ENCODE data around the gene USE1.

DNA sequence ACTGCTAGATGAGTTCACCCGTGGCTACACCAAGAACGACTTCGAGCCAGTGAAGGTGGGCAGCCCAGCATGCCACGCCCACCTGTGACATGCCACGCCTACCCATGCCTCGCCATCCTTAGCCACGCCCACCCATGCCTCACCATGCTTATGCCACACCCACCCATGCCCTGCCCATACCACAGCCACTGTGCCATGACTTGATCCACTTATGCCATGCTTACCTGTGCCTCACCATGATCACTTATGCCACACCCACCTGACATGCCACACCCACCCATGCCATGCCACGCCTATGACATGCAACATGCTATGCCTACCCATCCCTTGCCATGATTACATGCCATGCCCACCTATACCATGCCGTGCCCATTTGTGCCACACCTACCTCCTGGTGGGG, 12.9 kb upstream of the USE1 start:
- TF ChIP-seq, protein P1, sequence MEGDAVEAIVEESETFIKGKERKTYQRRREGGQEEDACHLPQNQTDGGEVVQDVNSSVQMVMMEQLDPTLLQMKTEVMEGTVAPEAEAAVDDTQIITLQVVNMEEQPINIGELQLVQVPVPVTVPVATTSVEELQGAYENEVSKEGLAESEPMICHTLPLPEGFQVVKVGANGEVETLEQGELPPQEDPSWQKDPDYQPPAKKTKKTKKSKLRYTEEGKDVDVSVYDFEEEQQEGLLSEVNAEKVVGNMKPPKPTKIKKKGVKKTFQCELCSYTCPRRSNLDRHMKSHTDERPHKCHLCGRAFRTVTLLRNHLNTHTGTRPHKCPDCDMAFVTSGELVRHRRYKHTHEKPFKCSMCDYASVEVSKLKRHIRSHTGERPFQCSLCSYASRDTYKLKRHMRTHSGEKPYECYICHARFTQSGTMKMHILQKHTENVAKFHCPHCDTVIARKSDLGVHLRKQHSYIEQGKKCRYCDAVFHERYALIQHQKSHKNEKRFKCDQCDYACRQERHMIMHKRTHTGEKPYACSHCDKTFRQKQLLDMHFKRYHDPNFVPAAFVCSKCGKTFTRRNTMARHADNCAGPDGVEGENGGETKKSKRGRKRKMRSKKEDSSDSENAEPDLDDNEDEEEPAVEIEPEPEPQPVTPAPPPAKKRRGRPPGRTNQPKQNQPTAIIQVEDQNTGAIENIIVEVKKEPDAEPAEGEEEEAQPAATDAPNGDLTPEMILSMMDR (IDR thresholded peaks at IDR 0.05): no peak
- no peak for TF ChIP-seq SIN3A (IDR thresholded peaks at IDR 0.05; ENCODE audit: borderline replicate concordance, insufficient read depth, low read depth, low read length)
- TF ChIP-seq, protein P2, sequence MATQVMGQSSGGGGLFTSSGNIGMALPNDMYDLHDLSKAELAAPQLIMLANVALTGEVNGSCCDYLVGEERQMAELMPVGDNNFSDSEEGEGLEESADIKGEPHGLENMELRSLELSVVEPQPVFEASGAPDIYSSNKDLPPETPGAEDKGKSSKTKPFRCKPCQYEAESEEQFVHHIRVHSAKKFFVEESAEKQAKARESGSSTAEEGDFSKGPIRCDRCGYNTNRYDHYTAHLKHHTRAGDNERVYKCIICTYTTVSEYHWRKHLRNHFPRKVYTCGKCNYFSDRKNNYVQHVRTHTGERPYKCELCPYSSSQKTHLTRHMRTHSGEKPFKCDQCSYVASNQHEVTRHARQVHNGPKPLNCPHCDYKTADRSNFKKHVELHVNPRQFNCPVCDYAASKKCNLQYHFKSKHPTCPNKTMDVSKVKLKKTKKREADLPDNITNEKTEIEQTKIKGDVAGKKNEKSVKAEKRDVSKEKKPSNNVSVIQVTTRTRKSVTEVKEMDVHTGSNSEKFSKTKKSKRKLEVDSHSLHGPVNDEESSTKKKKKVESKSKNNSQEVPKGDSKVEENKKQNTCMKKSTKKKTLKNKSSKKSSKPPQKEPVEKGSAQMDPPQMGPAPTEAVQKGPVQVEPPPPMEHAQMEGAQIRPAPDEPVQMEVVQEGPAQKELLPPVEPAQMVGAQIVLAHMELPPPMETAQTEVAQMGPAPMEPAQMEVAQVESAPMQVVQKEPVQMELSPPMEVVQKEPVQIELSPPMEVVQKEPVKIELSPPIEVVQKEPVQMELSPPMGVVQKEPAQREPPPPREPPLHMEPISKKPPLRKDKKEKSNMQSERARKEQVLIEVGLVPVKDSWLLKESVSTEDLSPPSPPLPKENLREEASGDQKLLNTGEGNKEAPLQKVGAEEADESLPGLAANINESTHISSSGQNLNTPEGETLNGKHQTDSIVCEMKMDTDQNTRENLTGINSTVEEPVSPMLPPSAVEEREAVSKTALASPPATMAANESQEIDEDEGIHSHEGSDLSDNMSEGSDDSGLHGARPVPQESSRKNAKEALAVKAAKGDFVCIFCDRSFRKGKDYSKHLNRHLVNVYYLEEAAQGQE (IDR thresholded peaks at IDR 0.05; ENCODE audit: insufficient read depth in 1 of 2, low read depth in 2 of 2, low read length in 1 of 2): no peak
- TF ChIP-seq TCF7L2 (IDR thresholded peaks at IDR 0.05; ENCODE audit: low read depth, low read length): no peak
- no peak for TF ChIP-seq POLR2AphosphoS5 (IDR thresholded peaks at IDR 0.05; ENCODE audit: low read depth, low read length)

Measured in Panc1 (cell line).